Nephron progenitor cell (in vitro differentiated cells): Measurements from ENCODE around the gene WASHC4.
A peak's percentile ranks its signal among the peaks of the same experiment; 100 is the strongest.

ENCODE experiments used
- DNase-seq: peaks from one replicate; pipeline ENCODE4 v3.0.0; 2021
- H3K27ac Mint-ChIP-seq: 2 replicates; pipeline ENCODE4 v1.8.0; 2021; ENCODE audit warnings: mild to moderate bottlenecking, moderate library complexity, mixed read lengths
- H3K27me3 Mint-ChIP-seq: 2 replicates; pipeline ENCODE4 v1.8.0; 2021; ENCODE audit warnings: mild to moderate bottlenecking, low read depth, mixed read lengths; ENCODE audit not compliant: poor library complexity
- H3K36me3 Mint-ChIP-seq: 2 replicates; pipeline ENCODE4 v1.8.0; 2021; ENCODE audit warnings: low read depth, mixed read lengths
- H3K4me1 Mint-ChIP-seq: 2 replicates; pipeline ENCODE4 v1.8.0; 2021; ENCODE audit warnings: mixed read lengths
- H3K4me3 Mint-ChIP-seq: 2 replicates; pipeline ENCODE4 v1.8.0; 2021; ENCODE audit warnings: mild to moderate bottlenecking, moderate library complexity, mixed read lengths
- H3K9me3 Mint-ChIP-seq: 2 replicates; pipeline ENCODE4 v1.8.0; 2021; ENCODE audit warnings: mild to moderate bottlenecking, moderate library complexity, mixed read lengths
- CTCF ChIP-seq: fragments of 200-600 bp; sonication (generic); IDR thresholded peaks from 2 replicates; pipeline ENCODE4 v1.5.0; 2021; ENCODE audit warnings: antibody characterized with exemption

WASHC4 gene

GRCh38 chr12:105100207-105100985 is 7.1 kb upstream of the WASHC4 start:
- Mint-ChIP-seq H3K36me3 (peaks cover 6% of the 10 kb centered on the region), H3K4me1 (no peaks in the 10 kb centered on the region), H3K4me3 (no peak overlapping the region), H3K27me3 (peaks cover 2% of the 10 kb centered on the region), H3K27ac (no peak overlapping the region), H3K9me3 (peaks cover 33% of the 10 kb centered on the region)
- no peak for TF ChIP-seq CTCF
- DNase-seq = no peak

GRCh38 chr12:105100998-105101397 is 6.5 kb upstream of the WASHC4 start:
- H3K27ac Mint-ChIP-seq = no peak overlapping the region
- no peak for DNase-seq
- H3K27me3 Mint-ChIP-seq = peaks cover 2% of the 10 kb centered on the region
- H3K4me1 Mint-ChIP-seq = no peaks in the 10 kb centered on the region
- TF ChIP-seq CTCF = no peak
- H3K4me3 Mint-ChIP-seq = no peak overlapping the region
- peaks cover 5% of the 10 kb centered on the region for H3K36me3 Mint-ChIP-seq
- peaks cover 27% of the 10 kb centered on the region for H3K9me3 Mint-ChIP-seq

GRCh38 chr12:105102673-105103072 is 4.9 kb upstream of the WASHC4 start:
- H3K36me3 Mint-ChIP-seq = no peaks in the 10 kb centered on the region
- DNase-seq = no peak
- H3K4me3 Mint-ChIP-seq = no peak overlapping the region
- peaks cover 14% of the 10 kb centered on the region for H3K9me3 Mint-ChIP-seq
- peaks cover 12% of the 10 kb centered on the region for H3K4me1 Mint-ChIP-seq
- peaks cover 8% of the 10 kb centered on the region for H3K27me3 Mint-ChIP-seq
- no peak for TF ChIP-seq CTCF
- H3K27ac Mint-ChIP-seq = no peak overlapping the region

GRCh38 chr12:105104762-105105161 is 2.8 kb upstream of the WASHC4 start:
- H3K27me3 Mint-ChIP-seq = peaks cover 6% of the 10 kb centered on the region
- no peak for TF ChIP-seq CTCF

GRCh38 chr12:105106621-105107020 is 910 bp upstream of the WASHC4 start:
- no peak overlapping the region for H3K27ac Mint-ChIP-seq
- peak overlapping the region; percentile 96 for H3K4me3 Mint-ChIP-seq
- peaks cover 6% of the 10 kb centered on the region for H3K9me3 Mint-ChIP-seq
- H3K27me3 Mint-ChIP-seq = peaks cover 6% of the 10 kb centered on the region
- DNase-seq = no peak
- H3K36me3 Mint-ChIP-seq = peaks cover 6% of the 10 kb centered on the region
- TF ChIP-seq CTCF = no peak
- H3K4me1 Mint-ChIP-seq = peaks cover 36% of the 10 kb centered on the region

More at GRCh38 chr12:105104762-105105161, 2.8 kb upstream of the WASHC4 start:
- no peak overlapping the region for H3K4me3 Mint-ChIP-seq
- H3K9me3 Mint-ChIP-seq = peaks cover 6% of the 10 kb centered on the region
- DNase-seq = no peak
- H3K36me3 Mint-ChIP-seq = no peaks in the 10 kb centered on the region
- H3K27ac Mint-ChIP-seq = no peak overlapping the region
- peaks cover 26% of the 10 kb centered on the region for H3K4me1 Mint-ChIP-seq

GRCh38 chr12:105107171-105107493 is 399 bp upstream of the WASHC4 start:
- H3K9me3 Mint-ChIP-seq = peaks cover 10% of the 10 kb centered on the region
- H3K27ac Mint-ChIP-seq = peak overlapping the region; percentile 86
- H3K4me1 Mint-ChIP-seq = peaks cover 41% of the 10 kb centered on the region
- TF ChIP-seq CTCF = no peak
- peak overlapping the region; percentile 96 for H3K4me3 Mint-ChIP-seq
- peaks cover 11% of the 10 kb centered on the region for H3K36me3 Mint-ChIP-seq
- no peak for DNase-seq
- peaks cover 6% of the 10 kb centered on the region for H3K27me3 Mint-ChIP-seq
